Suppressor macrophage treated with lipopolysaccharide for 1 hour (primary cell): ENCODE measurements around the gene PAX5.

Experiments used
- DNase-seq, 3 donors: peaks; one replicate each; pipeline ENCODE4 v3.0.0-alpha.2; 2020 to 2022

The PAX5 gene

DNA sequence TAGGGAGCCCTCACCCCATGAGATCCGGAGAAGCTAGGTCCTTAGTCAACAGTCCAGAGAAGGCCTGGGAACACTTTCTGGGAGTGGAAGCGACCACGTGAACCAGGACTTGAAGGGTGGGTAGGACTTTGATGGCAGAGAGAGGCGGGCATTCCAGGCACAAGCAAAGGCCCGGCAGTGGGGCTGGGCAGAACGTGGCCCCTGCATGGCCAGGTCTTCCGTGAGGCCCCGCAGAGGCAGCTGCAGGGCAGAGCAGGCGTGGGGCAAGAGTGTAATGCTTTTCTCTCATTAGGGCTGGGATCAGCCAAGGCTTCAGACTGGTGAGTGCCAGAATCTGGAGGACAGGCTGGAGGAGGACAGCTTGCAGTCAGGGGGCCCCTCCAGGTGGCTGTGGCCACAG, 184.1 kb downstream of the PAX5 start:
- no peak for DNase-seq

GRCh38 chr9:36848946-36849345, 185.1 kb downstream of the PAX5 start:
- DNase-seq, result no peak

DNA sequence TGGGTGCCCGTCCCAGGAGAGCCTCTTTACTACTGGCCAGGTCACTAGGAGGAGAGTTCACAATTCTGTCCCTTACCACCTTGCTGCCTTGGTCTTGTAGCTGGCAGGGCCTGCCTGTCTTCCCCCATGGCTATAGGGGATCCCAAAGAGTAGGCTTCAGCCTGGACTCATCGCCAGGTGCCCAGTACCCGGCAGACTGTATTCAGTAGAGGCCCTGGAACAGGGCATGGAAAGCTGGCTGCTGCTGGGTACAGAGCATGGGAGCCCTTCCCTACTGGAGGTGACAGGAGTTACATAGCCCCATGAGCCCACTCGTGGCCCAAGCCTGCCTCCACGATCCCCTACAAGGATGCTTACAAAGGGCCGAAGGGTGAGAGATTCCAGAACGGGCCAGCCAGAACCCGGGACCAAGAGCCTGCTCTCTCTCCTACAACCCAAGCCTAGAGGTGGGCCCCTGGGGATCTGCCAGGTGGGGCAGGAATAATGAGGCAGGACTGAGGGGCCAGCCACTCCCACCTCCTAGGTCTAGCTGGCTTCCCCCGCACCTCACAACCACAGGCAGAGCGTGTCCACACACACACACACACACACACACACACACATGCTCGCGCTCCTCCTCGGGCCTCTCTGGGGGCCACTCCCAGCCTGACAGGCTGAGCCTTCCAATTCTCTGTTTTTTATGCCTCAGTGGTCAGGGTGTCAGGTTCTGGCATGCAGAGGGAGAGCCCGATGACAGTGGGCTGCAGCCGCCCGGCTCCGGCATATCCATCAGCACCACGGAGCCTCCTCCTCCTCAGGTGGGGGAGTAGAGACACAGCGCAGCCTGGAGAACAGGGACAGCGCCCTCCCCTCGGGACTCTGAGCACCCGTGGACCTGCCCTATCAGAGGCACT, 186.0 kb downstream of the PAX5 start:
- DNase-seq, result no peak

- no peak for DNase-seq
These were observed 187.4 kb downstream of the PAX5 start for GRCh38 chr9:36846621-36847020.

GRCh38 chr9:36845844-36846243, 188.2 kb downstream of the PAX5 start:
- no peak for DNase-seq

- DNase-seq, result no peak
These were observed 189.1 kb downstream of the PAX5 start for GRCh38 chr9:36844961-36845360.

- no peak for DNase-seq
These were observed 190.1 kb downstream of the PAX5 start for GRCh38 chr9:36843964-36844363.

DNA sequence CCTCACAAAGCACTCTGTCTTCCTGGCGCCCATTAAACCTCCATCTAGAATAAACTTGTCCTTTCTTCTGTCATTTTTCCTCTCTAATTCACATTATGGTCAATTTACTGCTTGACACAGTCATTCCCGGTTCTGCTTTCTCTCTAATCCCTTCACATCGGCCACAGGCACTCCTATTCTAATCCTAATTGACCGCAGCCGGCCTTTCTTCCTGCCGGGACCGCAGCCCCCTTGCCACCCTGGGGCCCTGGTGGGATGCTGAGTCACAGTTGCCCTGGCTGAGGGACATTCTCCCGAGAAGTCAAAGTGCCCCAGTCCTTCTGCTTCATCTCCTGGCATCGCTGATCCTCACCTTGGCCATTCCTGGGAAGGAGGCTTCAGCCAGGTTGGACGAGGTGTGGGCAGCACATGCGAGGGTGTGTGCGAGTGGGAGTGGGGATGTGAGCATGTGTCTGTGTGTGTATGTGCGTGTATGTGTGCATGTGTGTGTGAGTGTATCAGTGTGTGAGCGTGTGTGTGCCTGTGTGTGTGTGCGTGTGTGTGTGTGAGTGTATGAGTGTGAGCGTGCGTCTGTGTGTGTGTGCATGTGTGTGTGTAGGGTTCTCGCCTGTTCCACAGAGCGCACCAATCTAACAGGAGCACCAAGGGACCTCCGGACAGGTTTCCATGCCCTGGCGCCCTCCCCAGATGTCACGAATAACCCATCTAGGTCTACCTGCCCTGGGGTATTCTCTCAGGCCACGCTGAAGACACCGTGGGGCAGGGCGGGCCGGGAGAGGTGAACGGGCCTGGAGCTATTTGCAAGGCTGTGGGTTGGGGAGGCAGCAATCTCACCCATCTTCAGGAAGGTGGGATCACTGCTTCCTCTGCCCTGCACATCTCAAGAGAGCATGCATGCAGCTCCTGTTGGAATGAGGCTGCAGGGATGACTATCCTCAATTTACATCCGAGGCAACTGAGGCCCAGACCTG, 191.2 kb downstream of the PAX5 start:
- DNase-seq, result no peak

DNA sequence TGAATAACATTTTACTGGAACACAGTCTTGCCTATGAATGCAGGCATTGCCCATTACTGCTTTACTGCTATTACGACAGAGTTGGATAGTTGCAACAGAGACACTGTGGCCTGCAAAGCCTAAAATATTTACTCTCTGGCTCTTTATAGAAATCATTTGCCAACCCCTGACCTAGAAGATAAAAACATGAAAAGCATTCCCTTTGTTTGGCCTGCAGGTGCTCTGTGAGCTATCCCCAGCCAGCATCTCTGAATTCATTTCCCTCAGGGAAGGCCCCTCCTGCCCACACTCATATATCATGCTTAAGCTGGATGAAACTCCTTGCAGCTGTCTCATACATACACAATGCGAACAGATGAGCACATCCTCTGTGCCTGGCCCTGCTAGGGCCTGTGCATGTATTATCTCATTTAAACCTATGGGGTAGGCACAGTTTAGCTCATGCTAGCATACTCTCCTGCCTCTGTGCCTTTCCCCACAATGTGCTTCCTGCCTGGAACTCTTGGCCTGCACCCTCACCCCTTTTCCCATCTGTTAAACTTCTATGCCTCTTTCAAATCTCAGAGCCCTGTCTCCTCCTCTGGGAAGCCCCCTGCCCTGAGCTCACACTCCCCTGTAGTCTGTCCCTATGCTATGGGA, 193.1 kb downstream of the PAX5 start:
- DNase-seq, result no peak

DNA sequence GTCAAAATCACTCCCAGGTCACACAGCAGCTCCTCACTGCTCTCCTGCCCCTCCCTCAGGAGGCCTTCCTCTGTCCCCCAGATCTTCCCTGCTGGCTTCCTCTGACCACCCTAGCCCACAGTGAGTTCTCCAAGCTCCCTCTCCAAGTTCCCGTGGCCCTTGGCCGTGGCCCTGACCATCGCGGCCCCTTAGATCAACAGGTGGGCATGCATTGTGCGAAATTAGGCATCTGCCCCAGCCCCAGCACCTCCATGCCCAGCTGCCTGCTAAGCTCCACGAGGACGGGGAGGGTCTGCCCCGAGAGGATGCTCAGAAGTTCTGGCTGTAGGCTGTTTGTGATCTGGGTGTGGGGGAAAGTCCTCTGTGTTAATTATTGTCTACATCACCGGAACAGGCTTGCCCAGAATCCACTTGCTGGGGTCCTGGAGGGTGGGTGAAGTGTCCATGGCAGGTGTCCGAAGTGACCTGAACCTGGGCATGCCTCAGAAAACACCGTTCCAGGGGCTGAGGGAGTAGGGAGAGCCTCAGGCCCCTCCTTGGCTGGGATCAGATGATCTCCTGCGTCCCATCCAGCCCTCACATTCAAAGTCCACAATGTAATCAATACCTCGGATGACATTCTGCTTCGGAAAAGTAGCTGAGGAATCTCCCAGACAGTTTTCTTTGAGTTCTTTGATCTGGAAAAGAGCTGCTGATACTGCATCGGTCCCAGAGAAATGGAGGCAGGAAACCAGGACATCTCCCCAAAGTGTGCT, 194.8 kb downstream of the PAX5 start:
- no peak for DNase-seq

DNA sequence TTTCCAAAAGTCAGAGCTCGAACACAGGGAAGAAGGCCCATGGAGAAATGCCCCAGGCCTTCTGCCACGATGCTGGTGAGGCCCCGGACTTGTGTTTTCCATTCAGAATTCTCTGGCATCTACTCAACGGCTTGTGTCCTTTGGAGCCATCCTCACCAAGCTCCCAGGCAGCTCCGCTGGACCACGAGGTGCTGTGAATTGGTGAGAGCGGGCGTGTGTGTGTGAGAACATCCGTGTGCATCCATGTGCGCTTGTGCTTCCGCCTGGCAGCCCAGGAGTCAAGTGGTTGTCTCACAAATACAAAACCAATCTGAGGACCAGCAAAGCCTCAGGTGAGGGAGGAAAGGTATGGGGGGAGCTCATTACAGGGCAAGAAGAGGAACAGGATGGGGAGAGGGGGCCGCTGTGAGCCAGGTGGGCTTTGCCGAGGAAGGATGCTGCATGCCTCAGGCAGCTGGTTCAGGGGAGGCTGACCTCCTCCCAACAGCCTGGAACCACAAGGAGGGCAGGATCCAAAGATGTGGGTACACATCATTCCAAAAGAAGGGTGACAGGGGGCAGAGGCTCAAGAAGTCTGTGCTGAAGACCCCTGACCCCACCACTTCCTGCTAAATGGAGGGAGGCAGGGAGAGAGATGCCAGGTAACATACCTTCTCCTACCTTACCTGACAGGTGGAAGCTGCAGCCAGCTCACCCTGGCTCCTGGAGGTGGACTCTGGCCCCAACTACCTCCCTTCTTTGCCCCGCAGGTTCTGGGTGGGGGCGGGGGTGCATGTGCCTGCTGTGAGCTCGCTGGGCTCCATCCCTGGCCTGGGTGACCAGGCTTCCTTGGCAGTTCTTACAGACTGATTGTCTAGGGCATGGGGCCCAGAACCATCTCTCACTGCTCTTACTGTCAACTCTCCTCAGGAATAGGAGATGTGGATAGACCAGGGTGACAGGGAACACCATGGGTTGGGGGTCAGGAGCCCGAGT, 196.3 kb downstream of the PAX5 start:
- DNase-seq, result no peak

GRCh38 chr9:36836486-36836885, 197.6 kb downstream of the PAX5 start:
- no peak for DNase-seq

- no peak for DNase-seq
These were observed 198.6 kb downstream of the PAX5 start for GRCh38 chr9:36835271-36835996.

GRCh38 chr9:36834736-36835135, 199.3 kb downstream of the PAX5 start:
- no peak for DNase-seq

DNA sequence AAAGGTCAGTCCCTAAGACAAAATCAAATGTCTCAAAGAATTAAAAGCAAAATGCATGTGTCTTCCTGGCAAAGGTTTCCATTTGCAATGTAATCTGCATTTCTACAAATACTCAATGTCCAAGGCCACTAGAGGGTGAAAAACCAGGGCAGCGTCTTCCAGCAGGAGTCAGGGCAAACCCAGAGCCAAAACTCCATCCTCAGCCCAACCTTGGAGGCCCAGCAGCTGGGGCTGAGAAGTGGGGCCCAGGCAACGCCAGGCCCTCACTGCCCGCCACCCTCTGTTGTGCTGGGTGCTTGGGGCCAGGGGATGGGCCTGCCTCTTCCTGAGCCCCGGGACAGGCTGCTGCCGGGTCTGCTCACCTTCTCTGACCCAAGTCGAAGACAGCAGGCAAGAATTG, 200.1 kb downstream of the PAX5 start:
- no peak for DNase-seq

GRCh38 chr9:36832164-36832795, 201.8 kb downstream of the PAX5 start:
- DNase-seq, result no peak

DNA sequence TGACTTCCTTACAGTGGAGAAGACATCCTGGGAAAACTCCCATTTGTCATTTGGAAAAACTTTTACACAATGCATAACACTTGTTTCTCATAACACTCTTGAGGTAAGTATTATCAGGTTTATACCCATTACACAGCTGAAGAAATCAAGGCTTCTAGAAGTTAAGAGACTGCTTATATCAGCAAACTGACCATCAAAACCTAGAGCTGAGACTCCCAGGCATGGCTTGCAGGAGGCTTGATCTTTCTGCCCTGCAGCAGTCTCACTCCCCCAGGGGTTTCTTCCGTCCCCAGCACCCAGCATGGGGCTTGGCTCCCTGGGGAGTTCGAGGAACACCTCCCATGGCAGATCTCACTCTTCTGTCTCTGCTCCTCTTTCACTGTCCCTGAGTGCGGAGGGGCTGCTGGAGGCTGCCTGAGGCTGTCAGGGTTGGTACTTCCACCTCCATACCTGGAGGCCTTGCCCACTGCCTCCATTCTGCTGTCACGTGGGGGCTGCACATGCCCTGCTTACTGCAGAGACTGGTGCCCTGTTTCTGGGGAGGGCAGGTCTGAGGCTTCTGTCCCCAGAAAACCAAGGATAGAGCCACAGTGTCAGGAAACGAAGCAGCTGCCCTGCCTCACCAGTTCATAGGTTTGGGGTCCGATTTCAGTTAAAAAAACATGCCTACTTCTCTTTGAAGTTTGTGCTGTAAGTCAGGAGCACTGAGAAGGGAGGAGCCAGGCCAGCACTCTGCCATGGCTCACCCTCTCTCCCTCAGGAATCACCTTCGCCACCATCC, 202.5 kb downstream of the PAX5 start:
- DNase-seq, result no peak

- DNase-seq, result no peak
These were observed 205.5 kb downstream of the PAX5 start for GRCh38 chr9:36828611-36829013.

GRCh38 chr9:36827593-36827992, 206.5 kb downstream of the PAX5 start:
- no peak for DNase-seq
